ENCODE results near the gene C1QTNF5.

Gene C1QTNF5

GRCh38 chr11:119330237-119330636 lies 10.4 kb downstream of the C1QTNF5 start:
- no peak for TF ChIP-seq GABPA (IDR thresholded peaks at IDR 0.05; ENCODE audit: low read depth)
- TF ChIP-seq SPI1 (IDR thresholded peaks at IDR 0.05; ENCODE audit: borderline replicate concordance, low read depth) = no peak
- TF ChIP-seq REST (IDR thresholded peaks at IDR 0.05; ENCODE audit: insufficient replicate concordance, low read depth) = no peak
- no peak for TF ChIP-seq CTCF (IDR thresholded peaks at IDR 0.05; ENCODE audit: insufficient read depth, low read length)
- no peak for TF ChIP-seq POLR2AphosphoS5 (IDR thresholded peaks at IDR 0.05; ENCODE audit: low read depth)
- DNase-seq (ENCODE audit: low read depth in 1 of 2, low spot score in 1 of 2) = no peak

GRCh38 chr11:119329320-119329719 lies 11.4 kb downstream of the C1QTNF5 start:
- Histone ChIP-seq H3K4me3 (replicated peaks; ENCODE audit: insufficient read depth, low read length) (no peak overlapping the region), H3K27ac (replicated peaks) (no peak overlapping the region), H3K27me3 (ENCODE audit: insufficient read depth, poor library complexity, severe bottlenecking) (no peaks in the 10 kb centered on the region)
- TF ChIP-seq SPI1 (IDR thresholded peaks at IDR 0.05; ENCODE audit: borderline replicate concordance, low read depth) = no peak
- TF ChIP-seq CTCF (IDR thresholded peaks at IDR 0.05; ENCODE audit: insufficient read depth, low read length) = no peak
- TF ChIP-seq POLR2AphosphoS5 (IDR thresholded peaks at IDR 0.05; ENCODE audit: low read depth) = no peak
- TF ChIP-seq REST (IDR thresholded peaks at IDR 0.05; ENCODE audit: insufficient replicate concordance, low read depth) = no peak
- DNase-seq (ENCODE audit: low read depth in 1 of 2, low spot score in 1 of 2) = no peak

More at GRCh38 chr11:119330237-119330636, 10.4 kb downstream of the C1QTNF5 start:
- Histone ChIP-seq H3K27me3 (ENCODE audit: insufficient read depth, poor library complexity, severe bottlenecking) (no peaks in the 10 kb centered on the region), H3K4me3 (replicated peaks; ENCODE audit: insufficient read depth, low read length) (no peak overlapping the region), H3K27ac (replicated peaks) (no peak overlapping the region)

GRCh38 chr11:119324189-119324588 lies 16.5 kb downstream of the C1QTNF5 start:
- no peak overlapping the region for H3K4me3 ChIP-seq (replicated peaks; ENCODE audit: insufficient read depth, low read length)
- no peak for DNase-seq (ENCODE audit: low read depth in 1 of 2, low spot score in 1 of 2)
- peaks cover 3% of the 10 kb centered on the region for H3K27me3 ChIP-seq (ENCODE audit: insufficient read depth, poor library complexity, severe bottlenecking)
- TF ChIP-seq GABPA (IDR thresholded peaks at IDR 0.05; ENCODE audit: low read depth) = no peak
- no peak for TF ChIP-seq CTCF (IDR thresholded peaks at IDR 0.05; ENCODE audit: insufficient read depth, low read length)
- no peak overlapping the region for H3K27ac ChIP-seq (replicated peaks)

- peaks cover 3% of the 10 kb centered on the region for H3K27me3 ChIP-seq (ENCODE audit: insufficient read depth, poor library complexity, severe bottlenecking)
- TF ChIP-seq REST (IDR thresholded peaks at IDR 0.05; ENCODE audit: insufficient replicate concordance, low read depth) = no peak
- TF ChIP-seq POLR2AphosphoS5 (IDR thresholded peaks at IDR 0.05; ENCODE audit: low read depth) = no peak
- TF ChIP-seq CTCF (IDR thresholded peaks at IDR 0.05; ENCODE audit: insufficient read depth, low read length) = peak; percentile 71
- TF ChIP-seq GABPA (IDR thresholded peaks at IDR 0.05; ENCODE audit: low read depth) = no peak
- no peak for TF ChIP-seq SPI1 (IDR thresholded peaks at IDR 0.05; ENCODE audit: borderline replicate concordance, low read depth)
- no peak overlapping the region for H3K4me3 ChIP-seq (replicated peaks; ENCODE audit: insufficient read depth, low read length)
- no peak overlapping the region for H3K27ac ChIP-seq (replicated peaks)
- DNase-seq (ENCODE audit: low read depth in 1 of 2, low spot score in 1 of 2) = peak in 1 of 2 experiments; percentile 76
These were observed 17.1 kb downstream of the C1QTNF5 start for GRCh38 chr11:119323532-119324033.

Data from HL-60 (cell line).